ENCODE data around the gene COTL1.
A peak's percentile ranks its signal among the peaks of the same experiment; 100 is the strongest.
"Not testable (repeated sequence)": the region's sequence is repeated elsewhere in the genome, so short reads cannot be mapped to it uniquely, and the experiment has no call there.

The COTL1 gene

GRCh38 chr16:84526794-84527531 lies 90.9 kb downstream of the COTL1 start:
- DNase-seq, result no peak

- not testable (repeated sequence) for DNase-seq
Observed at GRCh38 chr16:84524941-84525581, 92.8 kb downstream of the COTL1 start.

GRCh38 chr16:84524346-84524920 lies 93.4 kb downstream of the COTL1 start:
- no peak for DNase-seq

GRCh38 chr16:84521497-84521770 lies 96.4 kb downstream of the COTL1 start:
- DNase-seq, result no peak

GRCh38 chr16:84520725-84521496 lies 97.0 kb downstream of the COTL1 start:
- DNase-seq, result no peak

- DNase-seq, result peak; percentile 23
Observed at GRCh38 chr16:84519855-84520254, 98.0 kb downstream of the COTL1 start.

- peak; percentile 79 for DNase-seq
Observed at GRCh38 chr16:84518804-84519341, 99.0 kb downstream of the COTL1 start.

- not testable (repeated sequence) for DNase-seq
Observed at GRCh38 chr16:84518220-84518619, 99.7 kb downstream of the COTL1 start.

- DNase-seq, result no peak
Observed at GRCh38 chr16:84517366-84517765, 100.5 kb downstream of the COTL1 start.

All from activated CD4-positive, alpha-beta T cell treated with anti-CD3 and anti-CD28 coated beads, Interleukin-2, amount 50 U/mL, for 16 hours (primary cell).